GM19240 (cell line): Measurements from ENCODE around the gene GPBP1L1.
"Not testable (repeated sequence)": the region's sequence is repeated elsewhere in the genome, so short reads cannot be mapped to it uniquely, and the experiment has no call there.

Source experiments
- DNase-seq: peaks from one replicate; pipeline ENCODE4 v3.0.0; 2011; ENCODE audit warnings: low spot score; ENCODE audit not compliant: insufficient read length

Gene GPBP1L1

GRCh38 chr1:45686288-45687013 lies at the start of gene GPBP1L1:
GPBP1L1 (minus strand) TSS chr1:45686533; CDS start chr1:45659087, 27,446 bp downstream.
- peak; percentile 71 for DNase-seq

GRCh38 chr1:45730780-45731319 lies 44.5 kb upstream of the GPBP1L1 start:
- DNase-seq, result no peak

- DNase-seq, result no peak
Observed at GRCh38 chr1:45730075-45730779, 43.9 kb upstream of the GPBP1L1 start.

- not testable (repeated sequence) for DNase-seq
Observed at GRCh38 chr1:45726007-45726406, 39.7 kb upstream of the GPBP1L1 start.

- no peak for DNase-seq
Observed at GRCh38 chr1:45723248-45723930, 37.1 kb upstream of the GPBP1L1 start.

GRCh38 chr1:45722809-45723208 lies 36.5 kb upstream of the GPBP1L1 start:
- DNase-seq, result no peak

- DNase-seq, result no peak
Observed at GRCh38 chr1:45721207-45721606, 34.9 kb upstream of the GPBP1L1 start.

- no peak for DNase-seq
Observed at GRCh38 chr1:45718289-45718688, 32.0 kb upstream of the GPBP1L1 start.

GRCh38 chr1:45717386-45717785 lies 31.1 kb upstream of the GPBP1L1 start:
- DNase-seq, result not testable (repeated sequence)

GRCh38 chr1:45716700-45717099 lies 30.4 kb upstream of the GPBP1L1 start:
- no peak for DNase-seq

GRCh38 chr1:45713711-45714110 lies 27.4 kb upstream of the GPBP1L1 start:
- DNase-seq, result no peak

GRCh38 chr1:45704637-45705036 lies 18.3 kb upstream of the GPBP1L1 start:
- no peak for DNase-seq

- DNase-seq, result no peak
Observed at GRCh38 chr1:45694823-45695222, 8.5 kb upstream of the GPBP1L1 start.

GRCh38 chr1:45693811-45694210 lies 7.5 kb upstream of the GPBP1L1 start:
- DNase-seq, result not testable (repeated sequence)

- DNase-seq, result peak; percentile 47
Observed at GRCh38 chr1:45687754-45688740, 1.7 kb upstream of the GPBP1L1 start, which contains the start of gene TMEM69. TMEM69 (plus strand) TSS chr1:45688181; CDS start chr1:45691069, 2,888 bp downstream.

GRCh38 chr1:45687014-45687753 lies 851 bp upstream of the GPBP1L1 start:
- peak; percentile 69 for DNase-seq

- peak; percentile 6 for DNase-seq
Observed at GRCh38 chr1:45686015-45686287, 382 bp downstream of the GPBP1L1 start.

GRCh38 chr1:45685308-45686014 lies 872 bp downstream of the GPBP1L1 start:
- no peak for DNase-seq

- DNase-seq, result no peak
Observed at GRCh38 chr1:45684402-45684801, 1.9 kb downstream of the GPBP1L1 start.
